VCaP (cell line): ENCODE measurements around the gene GNPTAB.

Experiments
- H3K27ac ChIP-seq: fragments of 450-650 bp; 2 replicates; pipeline ENCODE4 v1.5.1; 2017
- TF ChIP-seq, protein P1 (sequence below): fragments of 450-650 bp; conservative IDR thresholded peaks from 2 replicates; pipeline ENCODE4 v1.5.1; 2017; ENCODE audit warnings: mild to moderate bottlenecking, moderate library complexity

The GNPTAB gene

GRCh38 chr12:101775816-101776215 is 54.9 kb downstream of the GNPTAB start:
- H3K27ac ChIP-seq = no peak overlapping the region
- TF ChIP-seq, protein P1, sequence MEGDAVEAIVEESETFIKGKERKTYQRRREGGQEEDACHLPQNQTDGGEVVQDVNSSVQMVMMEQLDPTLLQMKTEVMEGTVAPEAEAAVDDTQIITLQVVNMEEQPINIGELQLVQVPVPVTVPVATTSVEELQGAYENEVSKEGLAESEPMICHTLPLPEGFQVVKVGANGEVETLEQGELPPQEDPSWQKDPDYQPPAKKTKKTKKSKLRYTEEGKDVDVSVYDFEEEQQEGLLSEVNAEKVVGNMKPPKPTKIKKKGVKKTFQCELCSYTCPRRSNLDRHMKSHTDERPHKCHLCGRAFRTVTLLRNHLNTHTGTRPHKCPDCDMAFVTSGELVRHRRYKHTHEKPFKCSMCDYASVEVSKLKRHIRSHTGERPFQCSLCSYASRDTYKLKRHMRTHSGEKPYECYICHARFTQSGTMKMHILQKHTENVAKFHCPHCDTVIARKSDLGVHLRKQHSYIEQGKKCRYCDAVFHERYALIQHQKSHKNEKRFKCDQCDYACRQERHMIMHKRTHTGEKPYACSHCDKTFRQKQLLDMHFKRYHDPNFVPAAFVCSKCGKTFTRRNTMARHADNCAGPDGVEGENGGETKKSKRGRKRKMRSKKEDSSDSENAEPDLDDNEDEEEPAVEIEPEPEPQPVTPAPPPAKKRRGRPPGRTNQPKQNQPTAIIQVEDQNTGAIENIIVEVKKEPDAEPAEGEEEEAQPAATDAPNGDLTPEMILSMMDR = no peak

- H3K27ac ChIP-seq = peak overlapping the region; percentile 86; the same call in 1 of the 2 replicates
- TF ChIP-seq, protein P1 = peak; percentile 95
Measured at GRCh38 chr12:101773650-101774162, 57.1 kb downstream of the GNPTAB start.

- TF ChIP-seq, protein P1 = no peak
- peak overlapping the region; percentile 86 for H3K27ac ChIP-seq
Measured at GRCh38 chr12:101772012-101772775, 58.6 kb downstream of the GNPTAB start.

DNA sequence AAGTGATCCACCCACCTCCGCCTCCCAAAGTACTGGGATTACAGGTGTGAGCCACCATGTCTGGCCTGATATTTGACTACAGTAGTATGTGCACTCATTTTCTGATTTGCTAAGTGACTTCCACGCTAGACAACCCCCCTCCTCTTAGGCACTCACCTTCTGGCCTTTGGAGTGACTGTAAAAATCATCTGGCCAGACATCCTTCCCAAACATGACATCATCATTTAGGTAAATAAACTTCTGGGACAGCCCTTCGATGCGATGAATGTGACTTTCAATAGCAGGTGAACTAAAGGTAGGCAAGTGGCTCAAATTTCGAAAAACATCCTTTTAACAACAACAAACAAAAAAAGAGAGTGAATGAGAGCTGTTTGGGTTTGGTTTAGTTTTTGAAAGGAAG is 60.9 kb downstream of the GNPTAB start:
- TF ChIP-seq, protein P1 = no peak
- H3K27ac ChIP-seq = no peak overlapping the region; the same call in 1 of the 2 replicates

DNA sequence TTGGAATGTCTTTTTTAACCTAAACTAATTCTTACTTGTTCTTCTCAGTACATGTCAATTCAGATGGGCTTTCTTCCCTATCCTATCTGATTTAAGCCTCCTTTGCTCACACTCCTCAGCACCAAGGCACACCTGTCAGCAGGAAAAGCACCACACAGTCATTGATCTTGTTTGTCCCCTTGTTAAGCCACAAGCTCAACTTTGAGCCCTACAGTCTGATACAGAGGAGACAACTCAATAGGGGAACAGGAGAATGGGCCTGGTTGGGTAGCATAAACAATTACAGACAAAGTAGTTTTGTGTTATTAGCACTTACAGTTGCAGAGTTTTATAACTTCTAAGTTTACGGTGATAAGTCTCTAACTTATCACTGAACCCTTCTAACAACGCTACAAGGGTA is 62.0 kb downstream of the GNPTAB start:
- TF ChIP-seq, protein P1 = no peak
- H3K27ac ChIP-seq = peak overlapping the region; percentile 47

DNA sequence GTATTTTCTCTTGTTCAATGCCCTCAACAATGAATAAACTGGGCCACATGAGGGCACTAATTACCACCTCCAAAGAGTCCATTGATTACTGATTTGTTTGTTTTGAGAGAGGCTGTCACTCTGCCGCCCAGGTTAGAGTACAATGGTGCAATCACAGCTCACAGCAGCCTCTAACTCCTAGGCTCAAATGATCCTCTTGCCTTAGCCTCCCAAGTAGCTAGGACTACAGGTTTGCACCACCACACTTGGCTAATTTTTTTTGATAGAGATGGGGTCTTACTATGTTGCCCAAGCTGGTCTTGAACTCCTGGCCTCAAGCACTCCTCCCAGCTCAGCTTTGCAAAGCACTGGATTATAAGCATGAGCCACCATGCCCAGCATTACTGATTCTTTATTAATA is 63.2 kb downstream of the GNPTAB start:
- peak overlapping the region; percentile 47 for H3K27ac ChIP-seq
- TF ChIP-seq, protein P1 = no peak

GRCh38 chr12:101764051-101764792 is 66.5 kb downstream of the GNPTAB start:
- H3K27ac ChIP-seq = peak overlapping the region; percentile 87
- TF ChIP-seq, protein P1 = no peak
